ENCODE measurements around the gene ING3.

The ING3 gene

DNA sequence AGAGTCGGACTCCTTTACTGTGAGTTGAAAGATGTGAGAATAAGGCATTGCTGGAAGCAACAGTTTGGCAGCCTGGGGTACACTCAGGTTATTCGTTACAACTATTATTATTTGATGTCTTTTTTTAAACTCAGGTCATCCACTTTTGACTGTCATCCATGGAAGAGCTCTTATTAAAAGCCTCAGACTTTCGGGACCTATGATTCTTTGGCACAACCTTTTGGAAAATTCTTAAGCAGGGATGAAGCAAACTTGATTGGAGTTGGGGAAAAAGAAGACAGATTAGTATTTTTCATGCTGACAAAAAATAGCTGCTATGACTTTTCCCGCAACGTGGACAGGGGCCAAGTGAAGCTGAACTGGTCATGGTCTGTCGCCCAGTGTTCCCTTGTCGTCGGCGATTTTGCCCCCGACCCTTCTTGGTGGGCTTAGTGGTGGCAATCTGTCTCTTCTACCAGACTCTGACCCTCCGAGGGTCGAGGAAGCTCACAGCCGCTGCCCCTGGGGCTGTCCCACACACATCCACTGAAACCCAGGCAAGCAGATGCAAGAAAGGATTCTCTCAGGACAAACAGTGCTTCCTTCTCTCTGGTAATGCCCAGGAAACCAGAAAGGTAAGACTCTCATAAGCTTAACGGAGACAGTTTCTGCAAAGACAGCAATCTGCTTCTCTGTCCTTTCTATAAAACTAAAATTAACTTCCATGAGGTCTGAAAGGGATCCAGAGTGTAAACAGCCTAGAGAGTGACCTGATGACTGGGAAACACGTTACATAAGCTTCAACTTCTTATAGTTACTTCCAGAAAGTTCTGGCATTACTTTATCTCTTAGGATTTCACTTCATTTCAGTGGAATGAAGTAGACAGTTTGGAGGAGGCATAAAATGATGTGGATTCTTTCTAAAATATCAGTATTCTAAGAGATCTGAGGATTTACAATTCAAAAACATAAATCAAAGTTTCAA, 39.0 kb downstream of the ING3 start:
- DNase-seq (ENCODE audit: low spot score): no peak

- DNase-seq (ENCODE audit: low spot score): no peak
Observed at GRCh38 chr7:120990468-120991118, 40.0 kb downstream of the ING3 start.

GRCh38 chr7:120991161-120991560, 40.6 kb downstream of the ING3 start:
- no peak for DNase-seq (ENCODE audit: low spot score)

DNA sequence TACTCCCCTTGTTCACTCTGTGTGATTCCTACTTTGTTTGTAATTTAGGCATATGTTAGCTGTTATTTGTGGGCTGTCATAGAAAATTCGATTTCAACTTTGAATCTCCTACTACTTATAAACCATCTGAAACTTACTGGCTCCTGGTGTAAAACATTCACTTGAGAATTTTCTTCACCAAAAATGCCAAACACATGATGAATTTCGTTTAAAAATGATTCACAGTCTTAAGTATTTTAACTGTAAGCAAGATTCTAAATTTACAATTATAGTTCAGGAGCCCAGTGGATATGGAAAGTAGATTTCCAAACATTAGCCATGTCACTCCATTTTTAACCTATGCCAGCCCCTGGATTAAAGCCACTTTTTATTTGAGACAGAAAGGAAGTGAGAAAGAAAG, 41.0 kb downstream of the ING3 start:
- no peak for DNase-seq (ENCODE audit: low spot score)

GRCh38 chr7:120992272-120992964, 41.8 kb downstream of the ING3 start:
- no peak for DNase-seq (ENCODE audit: low spot score)

GRCh38 chr7:120992965-120993494, 42.5 kb downstream of the ING3 start:
- no peak for DNase-seq (ENCODE audit: low spot score)

GRCh38 chr7:120993553-120994191, 43.1 kb downstream of the ING3 start:
- DNase-seq (ENCODE audit: low spot score): no peak

DNA sequence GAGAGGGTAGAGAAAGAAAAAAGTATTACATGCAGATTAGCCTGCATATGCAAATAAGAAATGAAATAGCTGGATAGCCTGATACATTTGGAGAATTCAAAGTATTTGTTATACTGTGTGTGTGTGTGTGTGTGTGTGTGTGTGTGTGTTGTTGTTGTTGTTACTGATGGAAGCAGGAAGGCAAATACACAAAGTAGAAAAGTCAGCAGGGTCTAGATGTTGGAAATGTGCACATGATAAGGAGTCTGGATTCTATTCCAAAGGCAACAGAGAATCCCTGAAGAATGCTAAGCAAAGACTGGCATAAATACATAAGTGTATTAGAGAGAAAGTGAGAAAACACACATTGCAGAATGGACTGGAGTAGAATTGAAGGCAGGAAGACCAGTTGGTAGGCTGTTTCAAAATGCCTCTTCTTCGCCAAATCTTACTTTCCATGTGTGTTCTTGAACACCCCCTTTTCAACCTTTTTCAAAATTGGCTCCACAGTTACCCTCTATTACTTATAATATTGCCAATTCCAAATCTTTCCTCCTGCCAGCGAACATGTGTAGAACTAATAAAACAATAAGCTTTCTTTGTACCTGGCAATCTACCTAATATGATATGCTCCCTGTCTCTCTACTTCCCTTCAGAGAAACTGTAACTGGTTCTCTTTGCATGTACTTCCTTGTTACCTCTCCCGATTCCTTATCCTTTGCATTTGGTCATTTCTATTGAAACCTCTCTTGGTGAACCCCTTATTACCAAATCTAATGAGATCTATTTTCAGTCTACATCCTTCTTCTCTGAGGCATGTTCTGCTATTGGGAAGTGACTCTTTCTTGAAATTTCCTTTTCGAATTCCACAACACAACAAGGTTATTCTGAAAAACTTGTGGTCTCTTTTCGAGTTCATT, 44.2 kb downstream of the ING3 start:
- no peak for DNase-seq (ENCODE audit: low spot score)

- no peak for DNase-seq (ENCODE audit: low spot score)
Observed at GRCh38 chr7:120995654-120996053, 45.1 kb downstream of the ING3 start.

GRCh38 chr7:120996333-120996987, 45.9 kb downstream of the ING3 start:
- DNase-seq (ENCODE audit: low spot score): peak; percentile 73

DNA sequence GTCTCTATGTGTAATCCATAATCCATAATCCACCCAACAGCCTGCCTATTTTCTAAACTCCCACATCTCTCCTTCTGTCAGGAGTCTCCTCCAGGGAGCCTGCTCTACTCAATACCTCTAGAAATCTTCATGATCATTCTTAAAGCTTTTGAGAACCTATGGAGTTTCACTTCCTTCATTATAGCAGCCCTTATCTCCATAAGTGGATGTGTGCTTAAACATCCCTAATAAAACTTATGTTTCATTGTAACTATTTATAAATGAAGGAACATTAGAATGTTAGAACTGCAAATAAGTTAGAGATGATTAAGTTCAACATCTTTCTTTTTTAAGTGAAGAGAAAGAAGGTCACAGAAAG, 46.4 kb downstream of the ING3 start:
- no peak for DNase-seq (ENCODE audit: low spot score)

GRCh38 chr7:120997882-120998474, 47.4 kb downstream of the ING3 start:
- peak; percentile 67 for DNase-seq (ENCODE audit: low spot score)

DNA sequence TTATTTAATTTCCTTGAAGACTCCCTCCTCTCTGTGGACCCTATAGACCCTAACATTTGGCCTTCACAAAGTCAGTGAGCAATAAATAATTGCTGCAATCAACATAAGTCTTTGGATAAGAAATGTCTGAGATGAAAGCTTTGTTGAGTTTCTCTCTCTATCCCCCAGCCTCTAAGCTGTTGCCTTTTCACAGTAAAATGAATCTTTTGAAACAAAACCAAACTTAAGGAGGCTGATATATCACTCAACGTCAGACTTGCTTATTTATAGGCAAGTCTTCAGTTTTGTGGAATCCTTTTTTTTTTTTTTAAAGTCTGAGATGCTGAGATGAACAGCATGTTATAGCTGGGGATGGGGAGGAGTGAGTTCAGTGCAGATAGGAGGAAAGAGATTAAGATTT, 47.9 kb downstream of the ING3 start:
- DNase-seq (ENCODE audit: low spot score): no peak

- no peak for DNase-seq (ENCODE audit: low spot score)
Observed at GRCh38 chr7:120998996-120999565, 48.5 kb downstream of the ING3 start.

DNA sequence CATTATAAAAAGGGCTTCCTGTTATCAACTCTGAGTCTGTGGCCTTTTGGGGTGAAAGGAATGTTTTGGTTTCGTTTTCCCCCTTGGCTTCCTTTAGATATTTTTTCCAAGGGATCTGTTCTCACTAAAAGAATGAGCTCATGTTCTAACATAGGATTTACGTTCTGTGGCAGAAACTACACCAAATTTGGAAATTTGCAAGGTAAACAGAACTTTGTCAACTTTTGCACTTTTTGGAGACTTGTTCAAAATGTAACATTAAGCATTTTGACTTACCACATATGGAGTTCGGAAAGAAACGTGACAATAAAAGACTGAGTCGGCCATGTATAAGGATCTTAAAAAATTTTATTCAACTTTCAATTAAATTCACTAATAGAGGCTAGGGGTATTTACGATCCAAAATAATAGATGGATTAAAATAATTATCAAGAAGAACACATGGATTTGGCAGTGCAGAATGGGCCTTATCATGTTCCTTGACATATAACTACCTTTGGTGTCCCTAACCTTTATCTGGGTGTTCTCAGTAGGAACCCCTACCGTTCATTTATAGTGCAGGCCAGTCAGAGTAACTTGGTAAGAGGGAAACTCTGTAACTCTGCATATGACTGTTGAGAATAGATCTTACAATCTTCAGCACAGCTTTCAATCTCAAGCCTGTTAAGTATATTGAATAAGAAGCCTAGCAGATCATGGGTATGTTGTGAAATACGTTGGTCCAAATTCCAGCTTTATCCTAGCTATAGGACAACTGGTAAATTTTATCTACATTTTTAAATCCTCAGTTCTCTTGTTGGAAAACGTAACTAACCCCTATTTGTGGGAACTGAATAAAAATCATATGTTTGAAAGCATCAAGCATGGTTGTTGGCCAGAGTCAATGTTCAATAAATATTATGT, 49.8 kb downstream of the ING3 start:
- DNase-seq (ENCODE audit: low spot score): no peak

DNA sequence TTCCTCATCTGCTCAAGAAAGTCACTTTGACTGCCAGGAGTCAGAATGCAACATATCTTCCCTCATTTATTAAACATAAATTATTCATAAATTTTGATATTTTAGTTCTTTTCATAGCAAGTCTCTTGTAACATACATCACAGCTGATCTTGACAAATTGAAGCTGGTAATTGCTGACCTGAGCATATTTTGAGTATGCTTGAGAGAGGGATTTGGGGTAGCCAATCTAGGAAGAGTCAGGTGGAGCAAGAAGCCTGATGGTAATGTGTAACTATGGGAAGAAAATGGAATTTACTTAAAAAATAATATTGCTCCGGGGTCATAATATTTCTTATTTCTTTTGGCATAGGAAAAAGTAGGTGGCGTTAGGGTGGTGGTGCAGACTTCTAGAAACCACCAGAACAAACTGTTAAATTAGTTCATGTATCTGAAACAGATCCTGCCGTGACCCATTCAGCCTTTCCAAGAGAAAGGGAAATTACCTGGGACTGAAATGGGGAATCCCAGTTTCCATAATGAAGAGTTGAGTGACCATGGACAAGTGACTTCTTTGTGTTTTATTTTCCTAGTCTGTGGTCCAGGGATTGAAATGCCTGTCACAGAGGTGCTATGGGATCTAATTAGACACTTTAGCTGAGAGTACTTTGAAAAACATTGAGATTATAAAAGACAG, 50.8 kb downstream of the ING3 start:
- no peak for DNase-seq (ENCODE audit: low spot score)

GRCh38 chr7:121002048-121002756, 51.6 kb downstream of the ING3 start:
- DNase-seq (ENCODE audit: low spot score): no peak

Measured in Ammon's horn (tissue), 1 donor.